Activated B cell treated with CpG ODN at 0.5 μM for 24 hours (primary cell): ENCODE data around the gene EEFSEC. TPM values are rescaled to one million over a fixed set of nuclear protein-coding genes. Genes with fewer than 3 reads are reported as not detected.

Experiments
- ATAC-seq: fragments of 200-7000 bp; cut with Tn5 transposase; one replicate; pipeline ENCODE4 v1.10.0; 2021; ENCODE audit warnings: low read depth, mild to moderate bottlenecking, moderate library complexity
- CTCF ChIA-PET: fragments of 350-600 bp; sonication (Branson Sonifier 250); formaldehyde crosslinking; loops from one replicate; lab custom pipeline; 2021; ENCODE audit warnings: antibody characterized with exemption; lab: Charles Lee
- POLR2A ChIA-PET: fragments of 350-600 bp; sonication (Branson Sonifier 250); formaldehyde crosslinking; loops from one replicate; lab custom pipeline; 2021; ENCODE audit warnings: antibody characterized with exemption; lab: Charles Lee
- DNase-seq: peaks from one replicate; pipeline ENCODE4 v3.0.0; 2022
- H3K27ac Mint-ChIP-seq: one replicate; pipeline ENCODE4 v1.8.0; 2020; ENCODE audit warnings: mixed read lengths
- H3K27me3 Mint-ChIP-seq: one replicate; pipeline ENCODE4 v1.8.0; 2021; ENCODE audit warnings: mixed read lengths
- H3K36me3 Mint-ChIP-seq: one replicate; pipeline ENCODE4 v1.8.0; 2021; ENCODE audit warnings: low read depth, mixed read lengths
- H3K4me1 Mint-ChIP-seq: one replicate; pipeline ENCODE4 v1.8.0; 2021; ENCODE audit warnings: mixed read lengths
- H3K4me3 Mint-ChIP-seq: one replicate; pipeline ENCODE4 v1.8.0; 2020; ENCODE audit warnings: mild to moderate bottlenecking, mixed read lengths
- H3K9me3 Mint-ChIP-seq: one replicate; pipeline ENCODE4 v1.8.0; 2020; ENCODE audit warnings: mixed read lengths
- CTCF ChIP-seq: fragments of 200-600 bp; IDR thresholded peaks from one replicate; pipeline ENCODE4 v1.8.0; 2022; ENCODE audit warnings: antibody characterized with exemption, mild to moderate bottlenecking
- intact Hi-C: fragments of 100-400 bp; cut with micrococcal nuclease; formaldehyde crosslinking; loops from one replicate; pipeline ENCODE4 v1.15.1; 2024
- total RNA-seq: library from RNA; stranded (reverse); gene quantifications from 2 replicates; pipeline ENCODE4 v1.2.3, GENCODE V29; 2022

The EEFSEC gene
- total RNA-seq, 1 donor from 2014 or later, result 20.0 TPM

DNA sequence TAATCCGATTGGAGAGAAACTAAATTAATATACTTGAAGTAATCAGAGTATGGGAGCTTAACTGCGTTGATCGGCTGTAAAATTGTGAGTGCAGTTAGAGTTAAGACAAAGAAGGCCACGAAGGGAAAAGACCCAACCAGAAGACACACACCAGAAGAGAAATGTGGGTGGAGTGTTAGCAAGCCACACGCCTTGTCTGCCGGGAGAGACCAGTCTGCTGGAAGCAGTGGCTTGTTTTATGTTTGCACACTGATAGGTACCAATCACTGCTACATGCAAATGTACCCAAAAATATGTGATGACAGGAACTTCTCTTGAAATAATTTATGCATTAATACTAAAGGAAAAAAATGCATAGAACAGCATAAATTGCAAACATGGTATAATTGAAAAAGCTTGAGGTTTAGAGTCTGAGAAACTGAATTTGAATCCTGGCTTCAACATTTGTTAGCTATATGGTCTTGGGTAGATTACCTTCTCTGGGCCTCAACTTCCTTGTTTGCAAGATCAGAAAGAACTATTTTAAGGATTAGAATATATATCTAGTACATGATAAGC is 23.1 kb downstream of the EEFSEC start:
- no peak for ATAC-seq
- ChIA-PET CTCF (no interaction called here), POLR2A (no interaction called here)
- Mint-ChIP-seq H3K4me1 (peaks cover 28% of the 10 kb centered on the region), H3K4me3 (no peak overlapping the region), H3K27ac (no peak overlapping the region), H3K27me3 (no peaks in the 10 kb centered on the region), H3K36me3 (peaks cover 4% of the 10 kb centered on the region), H3K9me3 (no peaks in the 10 kb centered on the region)
- intact Hi-C loops, result no loop called here
- no peak for DNase-seq
- no peak for TF ChIP-seq CTCF

GRCh38 chr3:128177865-128178264 is 24.6 kb downstream of the EEFSEC start:
- no peak overlapping the region for H3K4me3 Mint-ChIP-seq
- H3K4me1 Mint-ChIP-seq, result peaks cover 28% of the 10 kb centered on the region
- H3K9me3 Mint-ChIP-seq, result no peaks in the 10 kb centered on the region
- TF ChIP-seq CTCF, result no peak
- H3K27me3 Mint-ChIP-seq, result no peaks in the 10 kb centered on the region
- H3K27ac Mint-ChIP-seq, result no peak overlapping the region
- ChIA-PET CTCF (no interaction called here), POLR2A (no interaction called here)
- DNase-seq (no peak), ATAC-seq (no peak)
- H3K36me3 Mint-ChIP-seq, result peaks cover 4% of the 10 kb centered on the region
- intact Hi-C loops, result no loop called here

- no peak overlapping the region for H3K27ac Mint-ChIP-seq
Observed at GRCh38 chr3:128178782-128179483, 25.7 kb downstream of the EEFSEC start.

GRCh38 chr3:128179484-128179819 is 26.2 kb downstream of the EEFSEC start:
- Mint-ChIP-seq H3K4me3 (no peak overlapping the region), H3K36me3 (peaks cover 6% of the 10 kb centered on the region), H3K27me3 (no peaks in the 10 kb centered on the region), H3K9me3 (no peaks in the 10 kb centered on the region), H3K4me1 (peaks cover 23% of the 10 kb centered on the region), H3K27ac (no peak overlapping the region)
- intact Hi-C loops, result no loop called here
- ChIA-PET CTCF (no interaction called here), POLR2A (no interaction called here)
- no peak for TF ChIP-seq CTCF
- ATAC-seq (no peak), DNase-seq (no peak)

More at GRCh38 chr3:128178782-128179483, 25.7 kb downstream of the EEFSEC start:
- ChIA-PET CTCF (no interaction called here), POLR2A (no interaction called here)
- Mint-ChIP-seq H3K9me3 (no peaks in the 10 kb centered on the region), H3K36me3 (peaks cover 3% of the 10 kb centered on the region), H3K4me3 (no peak overlapping the region), H3K27me3 (no peaks in the 10 kb centered on the region), H3K4me1 (peaks cover 27% of the 10 kb centered on the region)
- no peak for TF ChIP-seq CTCF
- ATAC-seq (no peak), DNase-seq (no peak)
- intact Hi-C loops, result no loop called here

DNA sequence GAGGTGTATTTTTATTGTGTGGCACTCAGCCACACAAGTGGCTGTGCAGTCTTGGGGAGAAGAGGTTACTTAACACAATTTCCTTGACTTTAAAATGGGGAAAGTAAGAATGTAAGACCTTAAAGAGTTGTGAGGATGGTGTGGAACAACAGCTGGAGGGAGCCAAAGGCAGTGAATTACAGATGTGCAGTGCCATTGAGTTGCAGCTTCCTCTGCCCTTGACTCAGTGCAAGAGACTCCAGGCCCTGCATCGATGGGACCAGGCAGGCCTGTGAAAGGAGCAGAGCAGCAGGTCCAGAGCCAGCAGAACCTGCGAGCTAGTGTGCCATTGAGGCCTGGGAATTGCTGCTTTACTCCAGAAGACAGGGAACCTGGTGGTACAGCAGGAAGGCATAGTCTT is 27.2 kb downstream of the EEFSEC start:
- CTCF ChIA-PET, result no interaction called here
- POLR2A ChIA-PET, result no interaction called here
- Mint-ChIP-seq H3K4me1 (peaks cover 13% of the 10 kb centered on the region), H3K9me3 (peaks cover 1% of the 10 kb centered on the region), H3K27me3 (no peaks in the 10 kb centered on the region), H3K27ac (no peak overlapping the region), H3K4me3 (no peak overlapping the region), H3K36me3 (peaks cover 10% of the 10 kb centered on the region)
- no peak for DNase-seq
- intact Hi-C loops, result no loop called here
- no peak for TF ChIP-seq CTCF
- ATAC-seq, result no peak
